ENCODE measurements around the gene GRAMD2B.

The GRAMD2B gene

DNA sequence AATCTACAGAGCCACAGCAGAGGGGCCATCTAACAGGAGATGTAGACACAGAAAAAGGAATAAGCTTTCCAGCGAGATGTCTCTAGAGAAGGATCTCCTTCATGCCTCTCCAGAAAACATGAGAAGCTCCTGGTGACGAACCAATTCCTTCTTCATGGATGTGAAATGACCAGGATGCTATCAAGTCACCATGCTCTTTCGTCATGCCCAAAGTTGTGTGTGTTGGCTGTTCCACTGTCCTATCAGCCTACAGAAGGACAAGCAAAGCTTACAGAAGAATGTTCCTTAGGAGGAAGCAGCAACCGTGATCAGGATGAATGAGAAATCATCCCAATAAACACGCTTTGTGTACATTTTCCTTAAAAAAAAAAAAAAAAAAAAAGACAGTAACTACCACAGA is 117.4 kb downstream of the GRAMD2B start:
- no peak for DNase-seq
- Histone ChIP-seq H2BK12ac (ENCODE audit: low read length in 2 of 2) (no peak overlapping the region), H3K9me3 (ENCODE audit: control insufficient read depth, low read length) (no peaks in the 10 kb centered on the region), H3K4ac (ENCODE audit: low read depth in 1 of 2, low read length in 2 of 2) (no peak overlapping the region), H3K23ac (ENCODE audit: low read length in 2 of 2) (no peak overlapping the region), H3K4me2 (ENCODE audit: low read length, poor library complexity, severe bottlenecking) (no peak overlapping the region), H4K8ac (ENCODE audit: low read length) (no peak overlapping the region), H2BK120ac (ENCODE audit: low read depth, low read length) (no peak overlapping the region), H4K91ac (ENCODE audit: low read length) (no peak overlapping the region), H3K4me3 (ENCODE audit: insufficient read depth in 1 of 2, low read depth in 1 of 2, low read length in 2 of 2) (no peak overlapping the region), H3K18ac (ENCODE audit: low read depth in 1 of 2, low read length in 2 of 2) (no peak overlapping the region), H2AK5ac (ENCODE audit: low read length, severe bottlenecking) (no peak overlapping the region), H3K27ac (ENCODE audit: low read length, poor library complexity, severe bottlenecking) (no peak overlapping the region), H3K27me3 (ENCODE audit: control insufficient read depth in 1 of 2, insufficient read depth in 1 of 2, low read length in 2 of 2) (no peaks in the 10 kb centered on the region), H3K9ac (ENCODE audit: low read length) (peak overlapping the region; percentile 52), H3K14ac (ENCODE audit: low read length in 2 of 2) (no peak overlapping the region), H3K79me1 (replicated peaks; ENCODE audit: low read length, poor library complexity, severe bottlenecking) (no peaks in the 10 kb centered on the region), H2BK5ac (ENCODE audit: low read depth, low read length, poor library complexity, severe bottlenecking) (no peak overlapping the region), H2BK15ac (ENCODE audit: low read depth, poor library complexity, severe bottlenecking) (no peak overlapping the region), H3K4me1 (ENCODE audit: control insufficient read depth, insufficient read depth, low read depth, low read length) (peaks cover 2% of the 10 kb centered on the region), H2AFZ (ENCODE audit: low read depth, low read length) (no peak overlapping the region), H3K36me3 (ENCODE audit: control insufficient read depth in 1 of 2, insufficient read depth in 2 of 2, low read depth in 1 of 2, low read length in 2 of 2) (peaks cover 13 to 14% of the 10 kb centered on the region in 2 experiments)
- 93% methylated on average over 3 of the region's 5 CpGs for WGBS

DNA sequence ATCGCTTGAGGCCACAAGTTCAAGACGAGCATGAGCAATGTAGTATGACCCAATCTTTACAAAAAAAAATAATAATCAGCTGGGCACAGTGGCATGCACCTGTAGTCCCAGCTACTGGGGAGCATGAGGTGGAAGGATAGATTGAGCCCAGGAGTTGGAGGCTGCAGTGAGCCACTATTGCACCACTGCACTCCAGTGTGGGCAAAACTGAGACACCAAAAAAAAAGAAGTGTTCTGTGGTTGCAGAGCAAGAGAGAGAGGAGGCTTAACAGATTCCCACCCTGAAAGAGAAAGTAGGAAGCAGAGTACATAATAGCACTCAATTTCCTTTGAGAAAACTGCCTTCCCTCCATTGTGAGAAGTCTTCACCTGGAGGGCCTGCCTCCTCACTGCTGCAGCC is 119.2 kb downstream of the GRAMD2B start:
- Histone ChIP-seq H2BK12ac (ENCODE audit: low read length in 2 of 2) (peak overlapping the region in 1 of 2 experiments; percentile 15), H3K4ac (ENCODE audit: low read depth in 1 of 2, low read length in 2 of 2) (peak overlapping the region in 1 of 2 experiments; percentile 58), H3K9me3 (ENCODE audit: control insufficient read depth, low read length) (no peaks in the 10 kb centered on the region), H3K18ac (ENCODE audit: low read depth in 1 of 2, low read length in 2 of 2) (no peak overlapping the region), H3K4me2 (ENCODE audit: low read length, poor library complexity, severe bottlenecking) (no peak overlapping the region), H3K27me3 (ENCODE audit: control insufficient read depth in 1 of 2, insufficient read depth in 1 of 2, low read length in 2 of 2) (no peaks in the 10 kb centered on the region), H3K4me1 (ENCODE audit: control insufficient read depth, insufficient read depth, low read depth, low read length) (no peaks in the 10 kb centered on the region), H2AFZ (ENCODE audit: low read depth, low read length) (peak overlapping the region; percentile 85), H2BK5ac (ENCODE audit: low read depth, low read length, poor library complexity, severe bottlenecking) (no peak overlapping the region), H3K9ac (ENCODE audit: low read length) (no peak overlapping the region), H4K91ac (ENCODE audit: low read length) (no peak overlapping the region), H3K27ac (ENCODE audit: low read length, poor library complexity, severe bottlenecking) (no peak overlapping the region), H3K79me1 (replicated peaks; ENCODE audit: low read length, poor library complexity, severe bottlenecking) (no peaks in the 10 kb centered on the region), H3K14ac (ENCODE audit: low read length in 2 of 2) (peak overlapping the region in 1 of 2 experiments; percentile 36), H2BK120ac (ENCODE audit: low read depth, low read length) (no peak overlapping the region), H3K36me3 (ENCODE audit: control insufficient read depth in 1 of 2, insufficient read depth in 2 of 2, low read depth in 1 of 2, low read length in 2 of 2) (peaks cover 20 to 29% of the 10 kb centered on the region in 2 experiments), H3K23ac (ENCODE audit: low read length in 2 of 2) (no peak overlapping the region), H2AK5ac (ENCODE audit: low read length, severe bottlenecking) (no peak overlapping the region), H2BK15ac (ENCODE audit: low read depth, poor library complexity, severe bottlenecking) (no peak overlapping the region), H4K8ac (ENCODE audit: low read length) (no peak overlapping the region), H3K4me3 (ENCODE audit: insufficient read depth in 1 of 2, low read depth in 1 of 2, low read length in 2 of 2) (no peak overlapping the region)
- no peak for DNase-seq
- no CpG with 5 or more reads among the region's 2 CpGs for WGBS

- Histone ChIP-seq H2AFZ (ENCODE audit: low read depth, low read length) (peak overlapping the region; percentile 85), H2BK120ac (ENCODE audit: low read depth, low read length) (no peak overlapping the region), H3K14ac (ENCODE audit: low read length in 2 of 2) (no peak overlapping the region), H3K9ac (ENCODE audit: low read length) (no peak overlapping the region), H3K9me3 (ENCODE audit: control insufficient read depth, low read length) (no peaks in the 10 kb centered on the region), H3K79me1 (replicated peaks; ENCODE audit: low read length, poor library complexity, severe bottlenecking) (no peaks in the 10 kb centered on the region), H2AK5ac (ENCODE audit: low read length, severe bottlenecking) (no peak overlapping the region), H3K4me1 (ENCODE audit: control insufficient read depth, insufficient read depth, low read depth, low read length) (no peaks in the 10 kb centered on the region), H3K4me3 (ENCODE audit: insufficient read depth in 1 of 2, low read depth in 1 of 2, low read length in 2 of 2) (no peak overlapping the region), H3K27me3 (ENCODE audit: control insufficient read depth in 1 of 2, insufficient read depth in 1 of 2, low read length in 2 of 2) (no peaks in the 10 kb centered on the region), H3K36me3 (ENCODE audit: control insufficient read depth in 1 of 2, insufficient read depth in 2 of 2, low read depth in 1 of 2, low read length in 2 of 2) (peaks cover 25 to 34% of the 10 kb centered on the region in 2 experiments), H3K4ac (ENCODE audit: low read depth in 1 of 2, low read length in 2 of 2) (peak overlapping the region in 1 of 2 experiments; percentile 58), H3K18ac (ENCODE audit: low read depth in 1 of 2, low read length in 2 of 2) (no peak overlapping the region), H4K91ac (ENCODE audit: low read length) (no peak overlapping the region), H3K4me2 (ENCODE audit: low read length, poor library complexity, severe bottlenecking) (no peak overlapping the region), H2BK5ac (ENCODE audit: low read depth, low read length, poor library complexity, severe bottlenecking) (no peak overlapping the region), H3K27ac (ENCODE audit: low read length, poor library complexity, severe bottlenecking) (no peak overlapping the region), H3K23ac (ENCODE audit: low read length in 2 of 2) (no peak overlapping the region), H2BK12ac (ENCODE audit: low read length in 2 of 2) (peak overlapping the region in 1 of 2 experiments; percentile 15), H4K8ac (ENCODE audit: low read length) (no peak overlapping the region), H2BK15ac (ENCODE audit: low read depth, poor library complexity, severe bottlenecking) (no peak overlapping the region)
- 100% methylated on average over 1 of the region's 1 CpG for WGBS
- DNase-seq, result no peak
Observed at GRCh38 chr5:126543009-126543408, 119.8 kb downstream of the GRAMD2B start.

GRCh38 chr5:126543660-126544059 is 120.5 kb downstream of the GRAMD2B start:
- Histone ChIP-seq H3K36me3 (ENCODE audit: control insufficient read depth in 1 of 2, insufficient read depth in 2 of 2, low read depth in 1 of 2, low read length in 2 of 2) (peaks cover 31 to 38% of the 10 kb centered on the region in 2 experiments), H3K9me3 (ENCODE audit: control insufficient read depth, low read length) (no peaks in the 10 kb centered on the region), H3K27ac (ENCODE audit: low read length, poor library complexity, severe bottlenecking) (no peak overlapping the region), H3K4ac (ENCODE audit: low read depth in 1 of 2, low read length in 2 of 2) (no peak overlapping the region), H3K23ac (ENCODE audit: low read length in 2 of 2) (no peak overlapping the region), H3K79me1 (replicated peaks; ENCODE audit: low read length, poor library complexity, severe bottlenecking) (no peaks in the 10 kb centered on the region), H2AK5ac (ENCODE audit: low read length, severe bottlenecking) (no peak overlapping the region), H2BK120ac (ENCODE audit: low read depth, low read length) (no peak overlapping the region), H3K27me3 (ENCODE audit: control insufficient read depth in 1 of 2, insufficient read depth in 1 of 2, low read length in 2 of 2) (no peaks in the 10 kb centered on the region), H3K4me2 (ENCODE audit: low read length, poor library complexity, severe bottlenecking) (no peak overlapping the region), H3K18ac (ENCODE audit: low read depth in 1 of 2, low read length in 2 of 2) (no peak overlapping the region), H3K4me1 (ENCODE audit: control insufficient read depth, insufficient read depth, low read depth, low read length) (no peaks in the 10 kb centered on the region), H4K91ac (ENCODE audit: low read length) (no peak overlapping the region), H4K8ac (ENCODE audit: low read length) (no peak overlapping the region), H2BK12ac (ENCODE audit: low read length in 2 of 2) (peak overlapping the region in 1 of 2 experiments; percentile 31), H2AFZ (ENCODE audit: low read depth, low read length) (no peak overlapping the region), H2BK15ac (ENCODE audit: low read depth, poor library complexity, severe bottlenecking) (no peak overlapping the region), H2BK5ac (ENCODE audit: low read depth, low read length, poor library complexity, severe bottlenecking) (no peak overlapping the region), H3K9ac (ENCODE audit: low read length) (no peak overlapping the region), H3K14ac (ENCODE audit: low read length in 2 of 2) (no peak overlapping the region), H3K4me3 (ENCODE audit: insufficient read depth in 1 of 2, low read depth in 1 of 2, low read length in 2 of 2) (no peak overlapping the region)
- no CpG with 5 or more reads among the region's 2 CpGs for WGBS
- no peak for DNase-seq
